Cardiac atrium fibroblast (primary cell): ENCODE data around the gene GUCY1A1. TPM values are rescaled to one million over a fixed set of nuclear protein-coding genes. Genes with fewer than 3 reads are reported as not detected.

Source experiments
- total RNA-seq: library from RNA; depleted of rRNA; stranded (reverse); fragments of >200 nt; gene quantifications from 2 replicates; pipeline ENCODE4 v1.2.3, GENCODE V29; 2015

Gene GUCY1A1
- 0.36 and 1.1 TPM in 2 replicates for total RNA-seq

DNA sequence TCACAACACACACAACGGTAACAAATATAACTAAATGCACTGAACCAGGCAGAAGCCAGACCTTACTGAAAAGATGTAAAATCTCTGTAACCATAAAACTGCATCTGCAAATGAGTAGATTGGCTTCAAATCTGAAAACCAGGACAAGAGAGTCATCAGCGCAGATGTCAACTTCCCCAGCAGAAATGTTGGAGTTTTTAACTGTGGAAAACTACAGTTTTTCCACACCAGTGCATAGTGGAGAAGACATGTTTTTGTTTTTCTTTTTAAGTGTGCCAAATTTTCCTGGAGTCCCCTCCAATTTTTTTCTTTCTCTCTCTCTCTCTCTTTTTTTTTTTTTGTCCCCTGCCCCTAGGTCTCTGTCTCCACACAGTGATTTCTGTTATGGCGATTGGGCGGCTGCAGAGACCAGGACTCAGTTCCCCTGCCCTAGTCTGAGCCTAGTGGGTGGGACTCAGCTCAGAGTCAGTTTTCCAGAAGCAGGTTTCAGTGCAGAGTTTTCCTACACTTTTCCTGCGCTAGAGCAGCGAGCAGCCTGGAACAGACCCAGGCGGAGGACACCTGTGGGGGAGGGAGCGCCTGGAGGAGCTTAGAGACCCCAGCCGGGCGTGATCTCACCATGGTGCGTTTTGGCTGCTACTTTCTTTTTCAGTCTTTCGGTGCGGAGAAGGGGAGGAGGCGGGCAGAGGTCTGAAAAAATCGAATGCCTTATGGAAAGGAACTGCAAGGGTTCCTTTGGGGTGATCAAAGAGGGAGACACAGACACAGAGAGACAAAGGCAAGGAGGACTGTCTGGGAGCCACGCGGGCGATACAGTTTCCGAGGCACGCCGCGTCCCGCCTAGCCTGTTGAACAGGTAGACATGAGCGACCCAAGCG, at the start of gene GUCY1A1:
Gene GUCY1A1, plus strand, starts transcription at position 505 of the 878 bp plus-strand sequence. CDS start 30,020 bp downstream, outside the sequence.

GRCh38 chr4:155758481-155759371, 92.1 kb downstream of the GUCY1A1 start, which contains the start of gene GUCY1B1:
TSS of gene GUCY1B1 (plus strand) at chr4:155759021. CDS start at chr4:155759141, 120 bp downstream.

Other genes with a start within 250 kb of the GUCY1A1 start
- 3.4 and 4.5 TPM in 2 replicates for gene GUCY1B1, start 92.2 kb downstream of the GUCY1A1 start, total RNA-seq
- gene ASIC5, start 199.4 kb downstream of the GUCY1A1 start, total RNA-seq, result not detected in 2 replicates
- gene TDO2, start 236.8 kb downstream of the GUCY1A1 start, total RNA-seq, result 0.16 TPM in 1 of 2 replicates, not detected in the other